GM12873 (cell line): ENCODE measurements around the gene JARID2.

Source experiments
- TF ChIP-seq, protein P1 (sequence below): IDR thresholded peaks from 2 replicates; pipeline ENCODE4 v1.5.1; 2012; ENCODE audit warnings: low read depth, mild to moderate bottlenecking, moderate library complexity, low read length, control low read depth; ENCODE audit not compliant: insufficient read depth; ENCODE audit errors: missing control alignments

The JARID2 gene

DNA sequence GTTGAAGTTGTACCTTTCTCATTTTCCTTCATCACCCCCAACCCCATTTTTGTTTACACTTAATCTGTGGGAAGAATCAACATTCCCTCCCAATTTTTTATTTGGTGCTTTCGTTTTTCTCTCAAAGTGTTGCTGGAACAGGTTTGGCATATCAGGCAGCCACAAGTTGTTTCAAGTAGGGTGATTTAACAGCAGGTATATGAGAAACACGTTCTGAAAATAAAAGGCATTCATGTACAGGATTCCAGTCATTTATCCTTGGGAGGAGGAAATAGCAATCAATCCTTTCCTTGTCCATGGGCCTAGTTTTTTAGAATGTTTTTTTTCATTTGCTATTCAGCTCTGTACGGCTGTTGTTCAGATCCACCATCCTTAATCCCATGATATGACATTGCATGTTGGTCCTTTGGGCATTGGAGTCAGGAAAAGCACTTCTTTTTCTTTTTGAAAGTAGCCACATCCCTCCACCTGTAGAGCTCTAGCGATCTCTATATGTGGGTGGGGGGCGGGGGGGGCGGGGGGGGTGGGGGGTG, 120.2 kb downstream of the JARID2 start:
- TF ChIP-seq, protein P1, sequence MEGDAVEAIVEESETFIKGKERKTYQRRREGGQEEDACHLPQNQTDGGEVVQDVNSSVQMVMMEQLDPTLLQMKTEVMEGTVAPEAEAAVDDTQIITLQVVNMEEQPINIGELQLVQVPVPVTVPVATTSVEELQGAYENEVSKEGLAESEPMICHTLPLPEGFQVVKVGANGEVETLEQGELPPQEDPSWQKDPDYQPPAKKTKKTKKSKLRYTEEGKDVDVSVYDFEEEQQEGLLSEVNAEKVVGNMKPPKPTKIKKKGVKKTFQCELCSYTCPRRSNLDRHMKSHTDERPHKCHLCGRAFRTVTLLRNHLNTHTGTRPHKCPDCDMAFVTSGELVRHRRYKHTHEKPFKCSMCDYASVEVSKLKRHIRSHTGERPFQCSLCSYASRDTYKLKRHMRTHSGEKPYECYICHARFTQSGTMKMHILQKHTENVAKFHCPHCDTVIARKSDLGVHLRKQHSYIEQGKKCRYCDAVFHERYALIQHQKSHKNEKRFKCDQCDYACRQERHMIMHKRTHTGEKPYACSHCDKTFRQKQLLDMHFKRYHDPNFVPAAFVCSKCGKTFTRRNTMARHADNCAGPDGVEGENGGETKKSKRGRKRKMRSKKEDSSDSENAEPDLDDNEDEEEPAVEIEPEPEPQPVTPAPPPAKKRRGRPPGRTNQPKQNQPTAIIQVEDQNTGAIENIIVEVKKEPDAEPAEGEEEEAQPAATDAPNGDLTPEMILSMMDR, result no peak

DNA sequence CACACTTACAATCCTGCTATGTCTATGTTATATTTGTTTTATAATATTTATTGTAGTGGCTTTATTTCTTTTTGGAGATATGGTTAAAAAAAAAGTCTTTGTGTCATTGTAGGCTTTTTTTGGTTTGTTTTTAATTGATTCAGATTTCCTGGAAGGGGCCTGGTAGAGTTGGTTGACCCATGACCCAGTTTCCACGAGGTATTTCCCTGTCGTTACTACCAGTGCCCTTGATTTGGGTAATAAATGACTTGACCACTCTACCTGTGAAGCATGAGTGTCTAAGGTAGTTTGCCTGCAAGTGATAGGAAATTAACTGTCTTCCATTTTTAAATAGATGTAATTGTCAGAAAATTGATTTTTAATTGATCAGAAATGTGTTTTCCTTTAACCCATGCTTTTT, 121.0 kb downstream of the JARID2 start:
- TF ChIP-seq, protein P1, result no peak

GRCh38 chr6:15368186-15368585, 122.3 kb downstream of the JARID2 start:
- TF ChIP-seq, protein P1, result no peak

DNA sequence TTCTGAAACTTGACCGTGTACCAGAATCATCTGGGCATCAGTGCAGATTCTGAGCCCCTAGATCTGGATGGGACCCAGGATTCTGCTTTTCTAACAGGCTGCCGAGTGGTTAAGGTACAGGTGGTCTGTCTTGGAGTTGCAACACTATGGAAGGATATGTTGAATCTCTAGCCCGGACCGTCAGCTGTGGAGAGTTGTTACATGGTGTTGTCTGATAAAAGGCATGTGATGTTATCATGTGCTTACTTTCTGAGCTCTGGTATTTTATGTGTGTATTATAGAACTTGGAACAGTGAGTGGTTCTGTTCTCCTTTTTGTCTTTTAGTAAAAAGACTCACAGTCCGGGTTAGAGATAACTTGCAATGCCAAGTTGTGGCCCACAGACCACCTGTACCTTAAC, 123.0 kb downstream of the JARID2 start:
- TF ChIP-seq, protein P1, result no peak

DNA sequence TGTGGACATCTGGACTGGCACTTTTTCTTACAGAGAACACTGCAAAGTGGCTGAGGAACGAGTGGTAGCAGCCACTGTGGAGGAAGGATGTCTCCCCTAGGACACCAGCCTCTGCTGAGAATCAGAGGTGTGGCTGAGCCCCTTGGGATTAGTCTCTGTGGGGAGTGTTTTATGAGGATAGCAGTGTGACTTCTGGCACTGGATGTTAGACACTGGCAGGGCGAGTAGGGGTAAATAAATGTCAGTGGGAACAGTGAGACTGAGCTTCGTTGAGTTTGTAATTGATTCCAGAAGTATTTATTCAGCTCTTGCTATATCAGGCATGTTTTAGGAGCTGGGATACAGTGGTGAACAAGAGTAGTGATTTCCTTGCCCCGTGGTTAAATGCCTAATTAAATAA, 124.0 kb downstream of the JARID2 start:
- TF ChIP-seq, protein P1, result no peak

DNA sequence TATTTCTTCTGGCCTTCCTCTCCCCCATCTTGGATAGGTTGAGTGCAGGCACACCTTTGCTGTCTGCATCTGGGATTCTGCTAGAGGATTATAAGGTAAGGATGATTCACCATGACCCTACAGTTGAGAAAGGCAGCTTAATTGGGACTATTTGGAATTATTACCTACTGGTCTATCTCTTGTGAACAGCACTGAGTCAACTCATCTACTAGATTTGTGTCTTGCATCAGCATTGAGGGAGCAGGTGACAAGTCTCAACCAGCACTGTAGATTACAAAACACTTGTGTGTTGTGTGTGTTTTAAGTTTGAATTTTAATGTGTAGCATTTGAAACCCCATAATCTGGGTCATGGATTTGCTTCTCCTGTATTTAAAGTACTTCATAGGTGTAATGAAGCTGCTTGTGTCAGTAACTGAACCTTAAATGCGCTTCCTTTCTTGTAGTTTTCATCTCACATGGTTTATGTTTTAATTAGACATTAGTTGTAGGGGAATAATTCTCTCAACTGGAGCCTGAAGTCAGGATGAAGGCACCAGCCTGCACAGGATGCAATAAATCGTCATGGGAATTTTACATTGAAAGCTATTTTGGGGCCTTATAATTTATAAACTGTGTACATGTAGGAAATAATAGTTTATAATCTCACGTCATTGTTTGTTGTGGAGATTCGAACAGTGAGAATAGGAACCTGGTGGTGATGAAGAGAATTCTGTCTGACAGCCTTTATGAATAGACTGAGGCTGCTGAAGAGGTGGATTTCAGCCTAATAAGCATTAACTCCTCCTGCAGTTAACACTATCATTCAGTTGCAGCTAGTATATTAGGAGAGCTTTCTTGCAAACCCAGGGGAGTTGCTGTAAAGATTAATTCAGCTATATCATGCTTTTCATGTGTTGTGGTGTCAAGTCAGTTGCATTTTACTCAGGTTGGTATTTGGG, 125.1 kb downstream of the JARID2 start:
- TF ChIP-seq, protein P1, result no peak

GRCh38 chr6:15372932-15373331, 127.1 kb downstream of the JARID2 start:
- TF ChIP-seq, protein P1, result no peak
